ENCODE results near the gene PCDH9.

PCDH9 gene

DNA sequence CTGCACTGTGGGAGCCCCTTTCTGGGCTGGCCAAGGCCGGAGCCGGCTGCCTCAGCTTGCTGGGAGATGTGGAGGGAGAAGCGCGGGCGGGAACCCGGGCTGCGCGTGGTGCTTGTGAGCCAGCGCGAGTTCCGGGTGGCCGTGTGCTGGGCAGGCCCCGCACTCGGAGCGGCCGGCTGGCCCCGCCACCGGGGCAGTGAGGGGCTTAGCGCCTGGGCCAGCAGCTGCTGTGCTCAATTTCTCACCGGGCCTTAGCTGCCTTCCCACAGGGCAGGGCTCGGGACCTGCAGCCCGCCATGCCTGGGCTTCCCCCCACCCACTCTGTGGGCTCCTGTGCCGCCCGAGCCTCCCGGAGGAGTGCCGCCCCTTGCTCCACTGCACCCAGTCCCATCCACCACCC is 669.1 kb downstream of the PCDH9 start:
- TF ChIP-seq, protein P1, sequence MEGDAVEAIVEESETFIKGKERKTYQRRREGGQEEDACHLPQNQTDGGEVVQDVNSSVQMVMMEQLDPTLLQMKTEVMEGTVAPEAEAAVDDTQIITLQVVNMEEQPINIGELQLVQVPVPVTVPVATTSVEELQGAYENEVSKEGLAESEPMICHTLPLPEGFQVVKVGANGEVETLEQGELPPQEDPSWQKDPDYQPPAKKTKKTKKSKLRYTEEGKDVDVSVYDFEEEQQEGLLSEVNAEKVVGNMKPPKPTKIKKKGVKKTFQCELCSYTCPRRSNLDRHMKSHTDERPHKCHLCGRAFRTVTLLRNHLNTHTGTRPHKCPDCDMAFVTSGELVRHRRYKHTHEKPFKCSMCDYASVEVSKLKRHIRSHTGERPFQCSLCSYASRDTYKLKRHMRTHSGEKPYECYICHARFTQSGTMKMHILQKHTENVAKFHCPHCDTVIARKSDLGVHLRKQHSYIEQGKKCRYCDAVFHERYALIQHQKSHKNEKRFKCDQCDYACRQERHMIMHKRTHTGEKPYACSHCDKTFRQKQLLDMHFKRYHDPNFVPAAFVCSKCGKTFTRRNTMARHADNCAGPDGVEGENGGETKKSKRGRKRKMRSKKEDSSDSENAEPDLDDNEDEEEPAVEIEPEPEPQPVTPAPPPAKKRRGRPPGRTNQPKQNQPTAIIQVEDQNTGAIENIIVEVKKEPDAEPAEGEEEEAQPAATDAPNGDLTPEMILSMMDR (IDR thresholded peaks at IDR 0.05; ENCODE audit: low read depth, low read length, missing control alignments): no peak

DNA sequence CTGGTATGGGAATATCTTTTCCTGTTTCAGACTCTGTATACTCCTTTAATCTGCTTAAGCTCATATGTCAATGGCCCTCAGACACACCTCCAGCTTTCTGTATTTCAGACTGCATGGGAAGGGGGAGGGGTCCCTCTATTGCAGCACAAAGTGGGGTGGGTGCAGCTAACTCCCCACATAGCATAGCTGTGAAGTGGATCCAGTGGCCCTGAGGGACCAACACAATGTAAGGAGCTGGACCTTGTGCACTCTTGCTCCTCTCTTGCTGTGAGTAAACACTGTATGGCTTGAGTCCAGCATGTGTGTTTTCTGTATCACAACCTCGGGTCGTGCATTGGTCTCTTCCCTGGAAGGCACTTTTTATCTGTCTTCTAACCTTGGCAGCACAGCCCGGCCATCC is 669.9 kb downstream of the PCDH9 start:
- TF ChIP-seq, protein P1 (IDR thresholded peaks at IDR 0.05; ENCODE audit: low read depth, low read length, missing control alignments): no peak
- H3K4me3 ChIP-seq (replicated peaks; ENCODE audit: low read depth, low read length): no peak overlapping the region
- no peak for DNase-seq (ENCODE audit: extremely low read depth, low read depth)

More for the DNA sequence above, 669.1 kb downstream of the PCDH9 start:
- no peak overlapping the region for H3K4me3 ChIP-seq (replicated peaks; ENCODE audit: low read depth, low read length)
- DNase-seq (ENCODE audit: extremely low read depth, low read depth): no peak

DNA sequence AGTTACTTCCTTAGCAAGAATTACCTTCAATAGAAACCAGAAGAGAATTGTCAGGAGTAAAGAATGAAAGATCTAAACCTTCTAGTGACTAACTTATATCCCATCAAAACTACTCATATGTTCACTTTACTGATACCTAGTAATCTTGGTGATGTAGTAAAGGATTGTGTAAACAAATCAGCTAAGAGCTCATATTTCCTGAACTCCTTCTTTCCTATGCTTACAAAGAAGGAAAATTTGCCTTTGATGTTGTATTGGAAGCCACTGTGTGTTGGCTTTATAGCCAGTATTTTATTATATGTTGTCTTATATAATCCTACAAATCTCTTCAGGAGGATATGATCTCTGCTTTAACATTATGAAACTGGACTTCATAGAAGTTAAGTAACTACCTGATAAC is 671.0 kb downstream of the PCDH9 start:
- no peak overlapping the region for H3K4me3 ChIP-seq (replicated peaks; ENCODE audit: low read depth, low read length)
- TF ChIP-seq, protein P1 (IDR thresholded peaks at IDR 0.05; ENCODE audit: low read depth, low read length, missing control alignments): no peak
- no peak for DNase-seq (ENCODE audit: extremely low read depth, low read depth)

DNA sequence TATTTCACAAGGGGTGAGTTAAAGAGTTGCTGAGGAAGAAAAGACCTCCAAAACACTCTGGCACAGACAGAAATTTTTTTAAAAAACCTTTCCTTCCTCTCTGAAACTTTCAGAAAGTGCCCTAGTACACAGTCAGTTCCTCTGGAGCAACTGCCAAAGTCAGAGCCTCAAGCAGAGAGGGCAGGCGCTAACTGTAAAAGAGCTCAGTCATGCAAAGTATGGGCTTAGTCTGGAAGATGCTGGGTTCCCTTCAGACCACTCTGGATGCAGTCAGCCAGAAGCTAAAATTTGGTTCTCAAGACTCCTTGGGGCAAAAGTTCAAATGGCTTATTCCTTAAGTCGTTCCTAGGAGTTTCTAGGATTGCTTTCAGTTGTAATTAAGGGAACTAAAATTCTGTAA is 671.6 kb downstream of the PCDH9 start:
- TF ChIP-seq, protein P1 (IDR thresholded peaks at IDR 0.05; ENCODE audit: low read depth, low read length, missing control alignments): no peak
- no peak overlapping the region for H3K4me3 ChIP-seq (replicated peaks; ENCODE audit: low read depth, low read length)
- no peak for DNase-seq (ENCODE audit: extremely low read depth, low read depth)

DNA sequence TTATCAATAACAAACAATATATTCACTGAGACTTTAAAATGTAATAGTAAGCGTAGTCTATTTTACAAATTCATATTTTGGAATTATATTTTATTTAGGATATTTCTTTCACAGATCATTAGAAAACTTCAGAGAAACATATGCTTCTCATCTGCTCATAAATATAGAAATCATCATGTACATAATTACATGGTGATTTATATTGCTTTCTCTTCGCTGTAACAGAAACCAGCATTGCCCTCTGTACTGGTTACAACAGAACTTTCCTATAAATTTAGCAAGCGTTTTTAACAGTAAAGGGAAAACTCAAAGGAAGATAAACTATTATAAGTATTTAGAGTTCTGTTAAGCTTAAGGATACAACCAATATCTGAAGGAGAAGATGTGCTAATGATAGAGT is 672.8 kb downstream of the PCDH9 start:
- H3K4me3 ChIP-seq (replicated peaks; ENCODE audit: low read depth, low read length): no peak overlapping the region
- no peak for DNase-seq (ENCODE audit: extremely low read depth, low read depth)
- TF ChIP-seq, protein P1 (IDR thresholded peaks at IDR 0.05; ENCODE audit: low read depth, low read length, missing control alignments): no peak

DNA sequence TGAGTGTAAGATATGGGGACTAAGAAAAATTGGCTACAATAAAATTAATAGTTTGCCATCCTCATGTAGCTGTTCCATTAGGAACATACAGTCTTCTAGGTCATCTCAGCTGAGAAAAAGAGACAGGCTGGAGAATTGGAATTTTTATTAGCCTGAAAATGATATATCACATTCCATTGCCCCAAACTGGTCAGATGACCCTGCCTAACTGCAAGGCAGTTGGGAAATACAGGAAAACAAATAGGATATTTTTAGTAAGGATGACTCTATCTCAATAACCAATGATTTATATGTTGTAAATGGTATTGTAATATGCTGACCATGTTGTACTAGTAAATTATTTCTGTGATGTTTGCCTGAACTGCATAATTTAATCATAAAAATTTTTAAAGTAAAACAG is 673.8 kb downstream of the PCDH9 start:
- no peak for DNase-seq (ENCODE audit: extremely low read depth, low read depth)
- H3K4me3 ChIP-seq (replicated peaks; ENCODE audit: low read depth, low read length): no peak overlapping the region
- TF ChIP-seq, protein P1 (IDR thresholded peaks at IDR 0.05; ENCODE audit: low read depth, low read length, missing control alignments): no peak

DNA sequence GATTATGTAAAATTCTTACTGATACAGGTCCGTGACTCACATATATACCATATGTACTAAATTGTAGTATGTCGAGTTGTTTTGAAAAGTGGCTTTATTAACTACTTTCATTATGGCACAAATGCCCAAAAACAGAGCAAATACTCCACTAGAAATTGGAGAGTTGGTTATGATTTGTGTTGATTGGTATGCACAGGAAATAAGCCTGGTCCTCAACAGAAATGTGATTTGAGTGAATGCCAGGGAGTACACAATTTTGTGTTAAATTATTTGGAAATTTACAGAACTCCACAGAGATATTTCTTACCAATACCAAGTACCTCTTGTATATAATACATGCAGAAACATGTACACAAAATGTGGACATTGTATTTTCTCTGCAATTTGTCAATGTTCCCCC is 676.7 kb downstream of the PCDH9 start:
- no peak for DNase-seq (ENCODE audit: extremely low read depth, low read depth)
- H3K4me3 ChIP-seq (replicated peaks; ENCODE audit: low read depth, low read length): no peak overlapping the region
- TF ChIP-seq, protein P1 (IDR thresholded peaks at IDR 0.05; ENCODE audit: low read depth, low read length, missing control alignments): no peak

Measured in HFF-Myc (cell line).